D341Med (cell line): Measurements from ENCODE around the gene DNAJC16.

ENCODE experiments used
- DNase-seq: peaks from one replicate; pipeline ENCODE4 v3.0.0; 2012; ENCODE audit warnings: low spot score

DNAJC16 gene

GRCh38 chr1:15540186-15540585, 13.5 kb downstream of the DNAJC16 start:
- no peak for DNase-seq

- no peak for DNase-seq
Measured at GRCh38 chr1:15541231-15541792, 14.7 kb downstream of the DNAJC16 start.

- no peak for DNase-seq
Measured at GRCh38 chr1:15542388-15543250, 16.0 kb downstream of the DNAJC16 start.

GRCh38 chr1:15543251-15543588, 16.6 kb downstream of the DNAJC16 start:
- no peak for DNase-seq

GRCh38 chr1:15543589-15544568, 17.2 kb downstream of the DNAJC16 start:
- DNase-seq = no peak

- no peak for DNase-seq
Measured at GRCh38 chr1:15546641-15547040, 20.0 kb downstream of the DNAJC16 start.

- no peak for DNase-seq
Measured at GRCh38 chr1:15550573-15550972, 23.9 kb downstream of the DNAJC16 start.

GRCh38 chr1:15557008-15557407, 30.4 kb downstream of the DNAJC16 start:
- no peak for DNase-seq

GRCh38 chr1:15557594-15557993, 30.9 kb downstream of the DNAJC16 start:
- no peak for DNase-seq

- DNase-seq = no peak
Measured at GRCh38 chr1:15558516-15558915, 31.9 kb downstream of the DNAJC16 start.

- DNase-seq = no peak
Measured at GRCh38 chr1:15559189-15559810, 32.7 kb downstream of the DNAJC16 start.

- no peak for DNase-seq
Measured at GRCh38 chr1:15568387-15569073, 41.9 kb downstream of the DNAJC16 start.

GRCh38 chr1:15570861-15571260, 44.2 kb downstream of the DNAJC16 start:
- no peak for DNase-seq

- DNase-seq = no peak
Measured at GRCh38 chr1:15571266-15571665, 44.6 kb downstream of the DNAJC16 start.

GRCh38 chr1:15573477-15573876, 46.8 kb downstream of the DNAJC16 start:
- no peak for DNase-seq

- no peak for DNase-seq
Measured at GRCh38 chr1:15574741-15575140, 48.1 kb downstream of the DNAJC16 start.

GRCh38 chr1:15575549-15576150, 49.0 kb downstream of the DNAJC16 start:
- DNase-seq = no peak

GRCh38 chr1:15577691-15578090, 51.0 kb downstream of the DNAJC16 start:
- DNase-seq = no peak

GRCh38 chr1:15578921-15579682, 52.5 kb downstream of the DNAJC16 start:
- no peak for DNase-seq

- no peak for DNase-seq
Measured at GRCh38 chr1:15579683-15580047, 53.0 kb downstream of the DNAJC16 start.
